ENCODE data around the gene LAMA3.
"Not testable (repeated sequence)": the region's sequence is repeated elsewhere in the genome, so short reads cannot be mapped to it uniquely, and the experiment has no call there.

The LAMA3 gene

DNA sequence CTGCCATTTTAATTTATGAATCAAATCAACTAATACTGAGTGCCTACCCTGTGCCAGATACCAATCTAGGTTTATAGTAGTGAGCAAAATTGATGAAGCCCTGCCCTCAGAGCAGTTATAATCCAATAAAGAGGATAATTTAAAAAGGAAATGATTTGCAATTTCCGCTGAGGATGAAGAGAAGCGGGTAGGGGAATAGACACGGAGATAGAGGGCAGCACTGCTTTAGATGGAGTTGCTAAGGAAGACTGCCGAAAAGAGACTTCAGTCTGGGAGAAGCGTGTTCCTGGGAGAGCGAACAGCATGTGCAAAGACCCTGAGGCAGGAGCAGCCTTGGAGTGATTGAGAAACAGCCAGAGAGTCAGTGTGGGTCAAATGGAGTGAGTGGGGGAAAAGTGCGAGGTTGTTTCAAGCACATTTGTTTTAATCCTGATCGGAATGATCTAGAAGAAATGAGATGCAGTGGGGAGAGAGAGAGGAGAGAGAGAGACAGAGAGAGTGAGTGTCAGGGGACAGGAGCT, 12.4 kb downstream of the LAMA3 start:
- FAIRE-seq (no peak), DNase-seq (ENCODE audit: extremely low spot score, insufficient read length, low read depth) (no peak)

DNA sequence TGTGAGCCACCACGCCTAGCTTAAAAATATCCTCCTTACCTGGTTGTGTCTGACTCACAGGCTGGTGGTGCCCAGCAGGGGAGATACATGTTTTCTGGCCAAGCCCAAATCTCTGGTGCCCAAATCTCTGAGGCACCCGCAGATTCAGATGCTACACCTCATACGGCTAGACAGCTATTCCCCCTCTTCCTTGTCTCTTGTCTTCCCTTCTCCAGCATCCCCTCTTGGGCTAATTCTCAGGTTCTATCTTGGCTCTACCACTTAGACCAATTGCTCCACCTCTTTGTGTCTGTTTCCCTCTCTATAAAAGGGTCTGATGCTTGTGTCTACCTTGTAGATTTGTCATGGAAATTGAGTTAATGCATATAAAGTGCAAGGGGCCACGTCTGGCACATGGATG, 13.4 kb downstream of the LAMA3 start:
- DNase-seq (ENCODE audit: extremely low spot score, insufficient read length, low read depth) = no peak
- FAIRE-seq = no peak

DNA sequence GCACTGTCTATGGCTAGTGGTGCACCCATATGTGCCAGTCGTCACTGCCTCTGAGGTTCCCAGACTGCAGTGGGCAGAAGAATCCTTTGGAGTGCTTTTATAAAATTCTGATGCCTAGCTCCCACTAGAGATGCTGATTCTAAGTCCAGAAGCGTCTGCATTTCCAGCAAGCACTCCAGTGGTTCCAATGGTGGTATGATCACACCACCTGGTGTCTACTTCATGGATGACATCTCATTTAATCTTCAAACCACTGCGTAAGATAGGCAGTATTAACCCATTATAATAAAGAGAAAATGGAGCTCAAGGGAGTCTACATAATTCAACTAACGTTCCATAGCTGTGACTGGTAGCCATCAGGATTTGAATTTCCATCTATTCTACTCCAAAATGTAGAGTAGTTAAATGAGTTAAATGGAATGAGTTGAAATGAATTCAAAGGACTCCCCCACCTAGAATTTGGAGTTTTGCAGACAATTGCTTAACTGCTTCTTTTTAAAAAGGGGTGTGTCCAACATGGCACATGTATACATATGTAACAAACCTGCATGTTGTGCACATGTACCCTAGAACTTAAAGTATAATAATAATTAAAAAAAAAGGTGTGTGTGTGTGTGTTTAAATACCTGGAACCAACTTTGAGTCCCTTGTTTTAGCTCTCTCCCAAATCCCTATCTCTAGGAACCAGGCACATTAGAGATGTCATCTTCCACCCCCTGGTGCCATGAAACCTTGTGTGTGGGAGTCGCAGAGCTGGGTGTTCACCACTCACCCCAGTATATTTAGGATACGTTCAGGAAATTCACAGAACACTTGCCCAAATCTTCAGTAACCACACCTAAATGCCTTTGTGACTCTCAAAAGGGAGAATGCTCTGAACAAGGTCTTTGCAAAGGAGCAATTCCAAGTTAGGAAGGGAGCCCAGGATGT, 14.1 kb downstream of the LAMA3 start:
- FAIRE-seq = peak; percentile 67

DNA sequence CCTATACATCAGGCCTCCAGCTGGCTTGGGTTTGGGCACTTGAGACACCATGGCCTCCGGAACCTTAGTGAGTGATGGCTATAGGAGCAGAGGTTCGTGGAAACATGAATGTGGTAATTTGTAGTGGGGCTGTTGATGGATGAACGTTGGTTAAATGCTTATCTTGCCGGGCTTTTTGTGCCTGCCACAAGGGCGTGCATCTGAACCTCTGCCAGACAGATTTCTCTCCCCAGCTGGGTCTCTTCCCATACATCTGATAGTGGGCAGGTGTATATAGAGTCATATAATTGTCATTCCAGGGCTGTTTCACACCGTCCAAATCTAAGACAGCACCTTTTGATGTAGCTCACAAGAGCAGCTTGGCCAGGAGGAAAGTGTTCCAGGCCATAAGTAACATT, 14.7 kb downstream of the LAMA3 start:
- DNase-seq (ENCODE audit: extremely low spot score, insufficient read length, low read depth) (no peak), FAIRE-seq (no peak)

More for the DNA sequence above, 14.1 kb downstream of the LAMA3 start:
- DNase-seq (ENCODE audit: extremely low spot score, insufficient read length, low read depth) = no peak

DNA sequence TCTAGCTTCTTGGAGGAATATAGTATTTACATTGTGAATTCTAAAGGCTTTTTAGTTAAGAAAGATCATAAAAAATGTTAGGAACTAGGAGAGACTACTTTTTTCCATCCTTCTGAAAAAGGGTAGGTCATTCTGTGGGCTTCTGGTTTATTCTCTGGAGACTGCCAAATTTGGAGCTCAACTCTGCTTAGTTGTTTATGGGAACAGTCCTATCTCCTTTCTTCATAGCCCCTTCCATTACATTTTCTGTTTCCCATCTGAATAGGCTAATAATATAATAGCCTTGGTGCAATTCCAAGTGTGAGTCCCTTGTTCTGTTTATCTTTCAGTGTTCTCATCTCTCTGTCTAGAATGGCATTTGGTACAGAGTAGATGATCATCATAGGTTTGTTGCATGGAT, 15.6 kb downstream of the LAMA3 start:
- FAIRE-seq (no peak), DNase-seq (ENCODE audit: extremely low spot score, insufficient read length, low read depth) (no peak)

DNA sequence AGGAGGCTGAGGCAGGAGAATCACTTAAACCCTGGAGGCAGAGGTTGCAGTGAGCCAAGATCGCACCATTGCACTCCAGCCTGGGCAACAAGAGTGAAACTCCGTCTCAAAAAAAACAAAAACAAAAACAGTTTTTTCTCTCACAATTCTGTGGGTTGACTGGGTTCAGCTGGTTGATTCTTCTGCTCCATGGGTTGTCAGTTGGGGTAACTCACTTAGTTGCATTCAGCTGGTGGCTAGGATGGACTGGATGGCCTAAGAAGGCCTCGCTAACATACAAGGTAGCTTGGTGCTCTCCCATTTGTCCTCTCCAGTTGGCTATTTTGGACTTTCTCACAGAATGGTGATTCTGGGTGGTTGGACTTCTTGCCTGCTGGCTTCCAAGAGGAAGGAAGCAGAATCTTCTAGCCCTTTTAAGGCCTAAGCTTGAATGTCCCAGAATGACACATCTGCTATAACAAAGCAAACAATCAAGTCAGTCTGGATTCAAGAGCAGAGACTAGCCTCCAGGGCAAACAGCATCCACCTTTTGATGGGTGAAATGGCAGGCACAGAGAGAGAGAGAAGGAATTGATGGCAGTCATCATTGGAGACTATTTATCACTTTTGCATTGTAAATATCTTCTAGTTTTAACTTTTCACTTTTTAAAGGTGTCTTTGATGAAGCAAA, 17.9 kb downstream of the LAMA3 start:
- DNase-seq (ENCODE audit: extremely low spot score, insufficient read length, low read depth) = no peak
- no peak for FAIRE-seq

DNA sequence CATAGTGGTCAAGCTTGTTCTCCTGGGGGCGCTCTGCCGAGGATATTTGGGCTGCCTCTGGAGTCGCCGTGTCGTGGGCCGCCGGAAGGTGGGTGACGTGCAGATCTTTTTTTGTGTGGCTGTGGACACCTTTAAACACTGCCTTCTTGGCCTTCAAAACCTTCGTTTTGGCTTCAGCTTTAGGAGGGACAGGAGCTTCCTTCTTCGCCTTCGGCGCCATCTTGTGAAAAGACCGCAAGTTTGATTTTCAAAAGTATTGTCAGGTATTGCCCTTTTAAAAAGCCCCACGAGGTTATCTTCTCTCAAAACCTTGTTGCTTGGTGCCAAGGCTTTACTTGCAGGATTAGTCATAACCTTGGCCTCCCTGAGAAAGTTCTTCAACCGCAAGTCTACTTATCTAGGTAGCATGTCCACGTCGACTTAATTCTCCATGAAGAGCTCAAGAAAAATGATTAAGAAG, 20.8 kb downstream of the LAMA3 start:
- FAIRE-seq (peak; percentile 77), DNase-seq (ENCODE audit: extremely low spot score, insufficient read length, low read depth) (no peak)

DNA sequence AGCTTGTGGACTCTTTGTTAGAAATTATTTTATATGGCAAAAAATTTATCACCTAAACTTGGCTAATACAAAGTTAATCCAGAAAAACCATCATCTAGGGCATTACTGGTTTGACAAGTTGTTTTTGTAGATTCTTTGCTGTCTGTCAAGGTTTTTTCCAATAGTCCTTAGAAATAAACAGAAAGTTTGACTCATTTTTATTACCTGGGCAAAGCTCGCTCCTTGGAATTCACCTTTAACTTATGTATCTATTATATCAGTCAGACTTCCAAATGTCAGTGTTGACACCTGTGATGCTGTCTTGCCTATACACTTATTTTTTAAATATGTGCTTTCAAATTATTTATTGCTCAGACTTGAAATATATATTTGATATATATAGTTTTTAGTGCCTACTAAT, 21.7 kb downstream of the LAMA3 start:
- no peak for DNase-seq (ENCODE audit: extremely low spot score, insufficient read length, low read depth)
- no peak for FAIRE-seq

DNA sequence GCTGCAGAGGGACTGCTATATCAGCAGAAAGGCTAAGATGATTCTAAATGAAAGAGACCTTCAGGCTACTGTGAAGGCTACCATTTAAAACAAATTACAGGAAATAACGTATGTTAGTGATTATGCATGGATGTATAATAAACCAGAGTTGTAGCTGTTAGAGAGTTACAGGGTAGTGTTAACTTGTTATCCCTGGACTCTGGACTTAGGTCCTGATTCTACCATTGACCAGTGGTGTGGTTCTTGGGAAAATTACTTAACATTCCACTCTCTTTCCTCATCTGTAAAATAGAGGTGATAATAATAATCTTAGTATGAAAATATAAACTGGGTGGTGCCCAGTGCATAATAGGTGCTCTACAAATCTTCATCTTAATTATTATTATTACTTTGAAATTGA, 22.2 kb downstream of the LAMA3 start:
- FAIRE-seq = no peak
- no peak for DNase-seq (ENCODE audit: extremely low spot score, insufficient read length, low read depth)

DNA sequence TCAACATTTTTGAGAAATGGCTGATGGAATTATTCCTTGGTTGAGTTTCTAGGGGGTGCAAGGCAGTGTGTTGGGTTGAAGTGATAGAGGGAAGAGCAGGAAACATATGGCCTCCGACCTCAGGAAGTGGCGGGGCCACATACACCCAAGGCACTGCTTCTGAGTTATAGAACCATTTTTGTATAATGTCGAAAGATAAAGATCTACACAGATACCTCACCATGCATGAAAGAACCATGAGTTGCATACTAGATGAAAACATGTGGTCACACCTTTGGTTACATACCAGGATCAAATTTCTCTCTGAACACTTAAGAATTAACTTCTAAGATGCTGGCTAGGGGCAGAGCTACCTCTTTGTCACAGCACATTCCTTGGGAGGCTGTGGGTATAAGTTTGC, 23.2 kb downstream of the LAMA3 start:
- no peak for DNase-seq (ENCODE audit: extremely low spot score, insufficient read length, low read depth)
- no peak for FAIRE-seq

DNA sequence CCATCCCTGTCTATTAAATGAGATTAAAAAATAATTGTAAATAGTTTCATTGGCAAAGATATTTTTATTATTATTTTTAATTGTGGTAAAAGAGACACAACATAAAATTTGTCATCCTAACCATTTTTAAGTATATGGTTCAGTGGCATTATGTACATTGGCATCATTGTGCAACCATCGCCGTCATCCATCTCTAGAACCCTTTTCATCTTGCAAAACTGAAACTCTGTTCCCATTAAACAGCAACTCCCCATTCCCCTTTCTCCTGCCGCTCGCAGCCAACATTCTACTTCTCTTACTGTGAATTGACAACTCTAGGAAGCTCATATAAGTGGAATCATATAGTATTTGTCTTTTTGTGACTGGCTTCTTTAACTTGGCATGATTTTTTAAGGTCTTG, 25.3 kb downstream of the LAMA3 start:
- DNase-seq (ENCODE audit: extremely low spot score, insufficient read length, low read depth) (no peak), FAIRE-seq (no peak)

DNA sequence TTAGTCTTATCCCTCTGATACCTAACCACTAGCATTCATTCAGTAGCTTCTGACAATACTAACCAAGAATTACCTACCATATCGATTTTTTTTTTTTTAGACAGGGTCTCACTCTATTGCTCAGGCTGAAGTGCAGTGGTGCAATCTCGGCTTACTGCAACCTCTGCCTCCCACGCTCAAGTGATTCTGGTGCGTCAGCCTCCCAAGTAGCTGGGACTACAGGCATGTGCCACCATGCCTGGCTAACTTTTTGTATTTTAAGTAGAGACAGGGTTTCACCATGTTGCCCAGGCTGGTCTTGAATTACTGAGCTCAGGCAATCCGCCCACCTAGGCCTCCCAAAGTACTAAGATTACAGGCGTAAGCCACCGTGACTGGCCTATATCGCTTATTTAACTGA, 26.8 kb downstream of the LAMA3 start:
- DNase-seq (ENCODE audit: extremely low spot score, insufficient read length, low read depth); FAIRE-seq: not testable (repeated sequence)

DNA sequence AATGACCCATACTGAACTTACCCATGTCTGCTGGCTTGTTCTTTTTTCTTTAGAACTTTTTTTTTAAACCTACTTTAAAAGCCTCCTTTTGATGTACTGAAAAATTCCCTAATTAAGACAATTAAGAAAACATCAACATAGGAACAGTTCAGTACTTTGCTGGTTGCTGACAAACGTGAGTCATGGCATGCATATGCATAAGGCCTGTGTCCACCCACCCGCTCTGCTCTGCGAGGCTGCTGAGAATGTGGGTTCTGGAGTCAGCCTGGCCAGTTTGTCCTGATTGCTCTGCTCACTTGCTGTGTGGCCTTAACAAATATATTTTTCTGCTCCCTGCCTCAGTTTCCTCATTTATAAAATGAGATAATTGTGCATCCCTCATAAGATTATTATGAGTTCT, 27.3 kb downstream of the LAMA3 start:
- DNase-seq (ENCODE audit: extremely low spot score, insufficient read length, low read depth) (no peak), FAIRE-seq (no peak)

DNA sequence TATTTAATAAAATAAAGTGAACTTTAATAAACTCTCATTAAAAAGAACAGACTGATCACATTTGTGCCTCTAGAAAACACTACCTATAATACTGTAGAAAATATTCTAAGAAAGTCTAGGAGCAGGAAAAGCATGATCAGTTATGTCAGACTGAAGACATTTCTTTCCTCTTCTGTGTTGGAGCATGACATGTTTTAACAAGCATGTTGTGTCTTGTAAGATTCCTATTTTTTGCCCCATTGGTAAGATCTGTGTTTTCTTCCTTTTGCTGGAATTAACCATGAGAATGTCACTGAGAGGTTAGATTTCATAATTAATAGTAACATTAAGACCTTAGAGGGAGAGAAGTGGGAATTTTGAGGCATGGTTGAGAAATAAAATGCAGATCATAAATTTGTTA, 27.7 kb downstream of the LAMA3 start:
- DNase-seq (ENCODE audit: extremely low spot score, insufficient read length, low read depth) (no peak), FAIRE-seq (no peak)

DNA sequence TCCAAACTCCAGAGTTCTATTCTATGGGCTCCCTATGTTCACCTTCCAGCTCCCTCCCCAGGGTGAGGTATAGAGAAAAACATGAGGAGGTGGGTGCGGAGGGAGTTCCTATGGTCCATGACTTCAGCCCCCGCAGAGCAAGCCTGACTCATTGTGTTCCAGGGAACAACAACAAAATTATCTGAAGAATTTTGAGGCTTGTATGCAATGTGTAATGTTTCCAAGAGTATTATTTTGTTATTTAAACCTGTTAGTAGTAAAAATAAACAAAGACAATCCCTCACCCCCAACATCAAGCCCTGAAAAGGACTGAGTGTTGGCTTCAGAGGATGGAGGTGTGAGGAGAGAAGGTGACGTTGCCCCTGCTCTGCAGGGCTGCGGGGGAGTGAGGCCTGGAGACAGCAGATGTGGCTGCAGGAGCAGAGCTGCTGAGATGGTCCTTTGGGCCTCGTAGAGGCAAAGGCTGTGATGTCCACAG, 29.0 kb downstream of the LAMA3 start:
- no peak for FAIRE-seq
- no peak for DNase-seq (ENCODE audit: extremely low spot score, insufficient read length, low read depth)

DNA sequence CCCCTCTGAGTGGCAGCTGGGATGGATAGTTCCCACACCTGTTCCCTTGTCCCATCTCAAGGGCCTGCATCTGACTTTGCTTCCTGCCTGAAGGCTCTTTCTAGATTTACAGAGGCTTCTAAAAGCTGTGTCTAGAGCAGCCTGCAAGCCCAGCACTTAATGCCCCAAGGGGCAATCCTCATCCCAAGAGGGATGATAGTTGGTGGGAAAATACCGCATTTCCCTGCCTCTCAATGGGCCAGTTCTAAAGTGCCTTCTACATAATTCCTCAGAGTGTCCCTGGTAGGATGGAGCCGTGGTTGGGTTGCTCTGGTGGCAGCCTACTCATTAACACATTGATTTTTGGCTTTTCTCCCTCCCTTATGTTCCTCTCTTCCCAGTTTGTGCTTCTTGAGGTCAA, 29.5 kb downstream of the LAMA3 start:
- DNase-seq (ENCODE audit: extremely low spot score, insufficient read length, low read depth) = no peak
- FAIRE-seq = no peak

DNA sequence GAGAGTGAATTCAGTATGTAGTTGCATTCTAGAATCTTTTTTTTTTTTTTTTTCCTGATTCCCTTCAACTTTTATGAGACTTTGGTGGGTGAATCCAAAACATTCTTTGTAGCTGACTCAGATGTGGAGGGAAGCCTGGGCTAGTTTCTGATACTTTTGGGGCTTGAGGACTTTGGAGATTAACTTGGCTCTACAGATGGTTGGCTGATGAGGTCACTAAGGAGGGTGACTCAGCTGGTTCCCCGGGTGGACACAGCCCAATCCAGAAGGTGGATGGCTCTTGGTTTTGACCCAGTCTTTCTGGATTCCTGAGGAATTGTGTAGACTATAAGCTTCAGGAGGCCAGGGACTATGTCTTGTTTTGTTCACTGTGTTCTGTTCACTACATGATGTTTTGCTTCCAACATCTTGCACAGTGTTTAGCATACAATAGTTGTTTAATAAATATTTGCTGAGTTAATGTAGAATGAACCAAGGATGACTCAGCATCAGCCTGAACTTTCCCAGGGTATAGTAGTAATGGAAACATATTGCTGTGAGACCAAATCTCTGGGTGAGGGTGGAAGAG, 30.5 kb downstream of the LAMA3 start:
- FAIRE-seq (no peak), DNase-seq (ENCODE audit: extremely low spot score, insufficient read length, low read depth) (no peak)

DNA sequence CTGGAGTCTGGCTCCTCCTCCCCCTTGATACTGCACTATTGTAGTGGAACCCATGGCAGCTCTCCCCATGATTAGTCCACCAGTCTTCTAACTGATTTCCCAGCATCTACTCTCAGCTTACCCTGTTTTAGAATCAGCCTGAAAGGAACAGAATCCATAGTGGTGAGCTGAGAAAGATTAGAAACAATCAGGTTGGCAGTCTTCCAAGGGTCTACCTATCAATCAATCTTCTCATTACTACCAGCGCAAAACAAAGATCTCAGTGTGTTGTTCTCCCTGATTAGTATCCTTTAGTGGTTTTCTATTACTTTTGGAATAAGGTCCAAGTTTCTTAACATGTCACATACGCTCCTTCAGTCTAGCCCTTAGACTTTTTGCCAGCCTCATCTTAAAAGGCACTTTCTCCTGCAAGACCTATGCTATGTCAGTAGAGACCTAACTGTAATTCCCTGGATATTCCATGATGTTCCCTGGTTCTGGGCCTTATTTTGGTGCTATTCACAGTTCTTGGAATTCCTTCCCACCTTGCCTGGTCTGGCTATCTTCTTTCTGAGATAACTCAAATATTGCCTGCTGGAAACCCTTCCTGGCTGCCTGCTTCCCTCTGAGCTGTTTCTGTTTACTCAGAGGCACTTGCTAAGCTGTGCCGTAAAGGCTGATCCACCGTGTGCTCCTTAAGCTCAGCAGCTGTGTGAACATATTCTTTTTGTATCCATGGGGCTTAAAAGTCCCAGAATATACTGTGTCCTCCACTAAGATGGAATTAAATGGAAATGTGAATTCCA, 32.6 kb downstream of the LAMA3 start:
- FAIRE-seq = no peak

DNA sequence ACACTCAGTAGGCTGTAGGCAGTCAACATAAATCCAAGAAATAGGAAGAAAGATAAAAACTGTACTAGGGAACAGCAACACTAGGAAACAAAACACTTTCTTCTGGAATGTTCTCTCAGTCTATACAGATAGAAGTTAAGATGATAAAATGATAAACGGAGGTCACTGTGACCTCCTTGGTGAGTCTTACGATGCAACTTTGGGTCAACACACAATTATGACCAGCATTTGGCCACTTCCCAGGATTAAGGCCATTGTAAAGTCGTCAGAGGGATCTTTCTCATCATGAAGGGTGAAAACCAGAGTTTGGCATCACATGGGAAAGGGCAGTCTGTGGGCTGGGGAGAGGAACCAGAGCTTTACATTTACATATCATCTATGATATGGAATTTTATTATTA, 33.4 kb downstream of the LAMA3 start:
- FAIRE-seq (no peak), DNase-seq (ENCODE audit: extremely low spot score, insufficient read length, low read depth) (no peak)

More for the DNA sequence above, 32.6 kb downstream of the LAMA3 start:
- DNase-seq (ENCODE audit: extremely low spot score, insufficient read length, low read depth) = no peak

DNA sequence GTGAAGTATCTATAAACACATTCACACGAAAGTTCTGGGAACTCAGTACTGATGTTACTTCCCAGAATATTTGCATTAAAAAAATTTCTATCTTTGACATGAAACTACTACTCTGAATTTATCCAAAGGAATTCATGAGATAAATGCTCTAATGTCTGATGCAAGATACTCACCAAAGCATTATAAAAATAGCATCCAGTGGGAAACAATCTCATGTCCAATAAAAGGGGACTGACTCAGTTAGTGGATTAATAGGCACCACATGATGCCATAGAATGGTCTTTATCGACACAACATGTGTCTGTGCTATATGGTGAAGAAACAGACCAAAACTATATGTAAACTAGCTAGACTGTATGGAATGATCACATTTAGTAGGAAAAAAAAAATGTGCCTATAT, 33.9 kb downstream of the LAMA3 start:
- FAIRE-seq = no peak
- DNase-seq (ENCODE audit: extremely low spot score, insufficient read length, low read depth) = no peak

Data from GM18507 (cell line).